ENCODE results near the gene PIRT.

The PIRT gene

GRCh38 chr17:10844621-10845387 lies 6.9 kb upstream of the PIRT start (continued):
- TF ChIP-seq ZNF76 (tag by site-specific recombination; IDR thresholded peaks at IDR 0.05; ENCODE audit: borderline replicate concordance, low read depth) (no peak), ZNF138 (tag by site-specific recombination; IDR thresholded peaks at IDR 0.05; ENCODE audit: borderline replicate concordance) (no peak), HOXA7 (CRISPR knock-in tag; IDR thresholded peaks at IDR 0.05; ENCODE audit: borderline replicate concordance) (no peak), GFI1B (tag by site-specific recombination; IDR thresholded peaks at IDR 0.05) (no peak), ZNF266 (tag by site-specific recombination; IDR thresholded peaks at IDR 0.05; ENCODE audit: low read depth) (no peak), ZNF114 (tag by site-specific recombination; IDR thresholded peaks at IDR 0.05) (no peak), ZNF768 (tag by site-specific recombination; IDR thresholded peaks at IDR 0.05) (no peak), HOXC10 (CRISPR knock-in tag; IDR thresholded peaks at IDR 0.05) (no peak), ZBTB20 (tag by site-specific recombination; IDR thresholded peaks at IDR 0.05) (no peak), KLF17 (tag by site-specific recombination; IDR thresholded peaks at IDR 0.05) (peak; percentile 50; the same call in 1 of the 2 replicates), ZNF645 (tag by site-specific recombination; IDR thresholded peaks at IDR 0.05) (no peak), ZNF366 (tag by site-specific recombination; conservative IDR thresholded peaks at IDR 0.05) (no peak), ZNF558 (tag by site-specific recombination; IDR thresholded peaks at IDR 0.05) (no peak), PRDM6 (tag by site-specific recombination; IDR thresholded peaks at IDR 0.05) (no peak), ZFP3 (tag by site-specific recombination; IDR thresholded peaks at IDR 0.05; ENCODE audit: low read depth) (no peak), KLF16 (tag by site-specific recombination; IDR thresholded peaks at IDR 0.05) (0 out of 2 replicates have a peak, but pooled peaks have one; percentile 8), ZNF707 (tag by site-specific recombination; IDR thresholded peaks at IDR 0.05) (no peak), ZNF449 (tag by site-specific recombination; IDR thresholded peaks at IDR 0.05) (no peak), ZNF639 (tag by site-specific recombination; IDR thresholded peaks at IDR 0.05) (no peak), ZNF354C (tag by site-specific recombination; IDR thresholded peaks at IDR 0.05; ENCODE audit: borderline replicate concordance, low read depth) (no peak), TRIM28 (IDR thresholded peaks at IDR 0.05; ENCODE audit: borderline replicate concordance, low read length) (no peak), ZNF174 (tag by site-specific recombination; IDR thresholded peaks at IDR 0.05) (no peak), ZNF146 (tag by site-specific recombination; IDR thresholded peaks at IDR 0.05) (no peak), BCL11B (tag by site-specific recombination; IDR thresholded peaks at IDR 0.05; ENCODE audit: low read depth) (no peak), WT1 (tag by site-specific recombination; IDR thresholded peaks at IDR 0.05) (no peak), ZNF324 (tag by site-specific recombination; IDR thresholded peaks at IDR 0.05) (no peak), ZNF571 (tag by site-specific recombination; IDR thresholded peaks at IDR 0.05) (no peak), ZNF600 (tag by site-specific recombination; IDR thresholded peaks at IDR 0.05) (0 out of 2 replicates have a peak, but pooled peaks have one; percentile 38), TSHZ1 (tag by site-specific recombination; IDR thresholded peaks at IDR 0.05; ENCODE audit: borderline replicate concordance) (no peak), ZNF747 (tag by site-specific recombination; IDR thresholded peaks at IDR 0.05) (no peak), ZNF596 (tag by site-specific recombination; IDR thresholded peaks at IDR 0.05) (no peak)
